GM10266 (cell line): ENCODE results near the gene CACNA1I.

Experiments
- DNase-seq: peaks from one replicate; pipeline ENCODE4 v3.0.0; 2012; ENCODE audit errors: extremely low spot score
- TF ChIP-seq, protein P1 (sequence below): IDR thresholded peaks from 2 replicates; pipeline ENCODE4 v1.5.1; 2012; ENCODE audit warnings: mild to moderate bottlenecking, low read depth; ENCODE audit not compliant: control insufficient read depth, insufficient read depth; ENCODE audit errors: missing control alignments

Gene CACNA1I

DNA sequence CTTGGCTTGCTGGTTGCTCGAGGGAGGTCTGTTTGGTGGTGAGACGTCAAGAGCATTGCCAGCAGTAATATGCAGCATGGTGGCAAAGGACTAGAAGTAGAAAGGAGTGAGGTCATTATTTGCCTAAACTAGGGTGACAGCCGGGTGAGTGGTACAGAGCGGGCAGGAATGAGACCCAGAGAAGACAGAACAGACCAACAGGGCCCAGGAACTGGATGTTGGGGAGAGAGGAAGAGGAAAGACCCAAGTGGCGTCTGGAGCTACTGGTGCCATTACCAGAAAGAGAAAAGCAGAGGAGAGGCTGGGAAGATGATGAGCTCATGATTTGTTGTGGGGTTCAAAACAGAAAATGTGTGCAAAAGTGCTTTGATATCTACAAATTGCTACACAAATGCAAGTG lies 164.3 kb downstream of the CACNA1I start:
- TF ChIP-seq, protein P1, sequence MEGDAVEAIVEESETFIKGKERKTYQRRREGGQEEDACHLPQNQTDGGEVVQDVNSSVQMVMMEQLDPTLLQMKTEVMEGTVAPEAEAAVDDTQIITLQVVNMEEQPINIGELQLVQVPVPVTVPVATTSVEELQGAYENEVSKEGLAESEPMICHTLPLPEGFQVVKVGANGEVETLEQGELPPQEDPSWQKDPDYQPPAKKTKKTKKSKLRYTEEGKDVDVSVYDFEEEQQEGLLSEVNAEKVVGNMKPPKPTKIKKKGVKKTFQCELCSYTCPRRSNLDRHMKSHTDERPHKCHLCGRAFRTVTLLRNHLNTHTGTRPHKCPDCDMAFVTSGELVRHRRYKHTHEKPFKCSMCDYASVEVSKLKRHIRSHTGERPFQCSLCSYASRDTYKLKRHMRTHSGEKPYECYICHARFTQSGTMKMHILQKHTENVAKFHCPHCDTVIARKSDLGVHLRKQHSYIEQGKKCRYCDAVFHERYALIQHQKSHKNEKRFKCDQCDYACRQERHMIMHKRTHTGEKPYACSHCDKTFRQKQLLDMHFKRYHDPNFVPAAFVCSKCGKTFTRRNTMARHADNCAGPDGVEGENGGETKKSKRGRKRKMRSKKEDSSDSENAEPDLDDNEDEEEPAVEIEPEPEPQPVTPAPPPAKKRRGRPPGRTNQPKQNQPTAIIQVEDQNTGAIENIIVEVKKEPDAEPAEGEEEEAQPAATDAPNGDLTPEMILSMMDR: no peak
- no peak for DNase-seq

GRCh38 chr22:39735776-39736175 lies 165.2 kb downstream of the CACNA1I start:
- TF ChIP-seq, protein P1: no peak
- no peak for DNase-seq

DNA sequence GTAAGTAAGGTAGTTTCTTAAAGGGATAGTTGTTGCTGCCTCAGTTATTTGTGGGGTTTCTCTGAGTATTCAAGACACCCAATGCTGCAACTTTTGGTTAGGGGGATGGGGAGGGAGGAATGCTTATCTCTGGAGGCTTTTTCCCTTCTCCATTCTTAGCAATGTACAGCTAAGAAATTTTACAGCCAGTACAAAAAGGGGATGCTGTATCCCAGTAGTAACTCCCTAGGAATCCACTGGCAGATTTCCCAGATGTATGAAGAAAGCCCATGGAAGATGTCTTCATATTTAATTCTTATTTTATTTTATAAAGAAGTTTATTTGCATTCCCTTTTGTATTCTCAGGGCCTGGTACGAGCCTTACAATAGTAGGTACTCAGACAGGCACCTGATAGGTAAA lies 168.2 kb downstream of the CACNA1I start:
- DNase-seq: no peak
- TF ChIP-seq, protein P1: no peak
